DOHH2 (cell line): ENCODE data around the gene LRRC61.

Source experiments
- H3F3A ChIP-seq: fragments of 200-600 bp; sonication (generic), shearing (Covaris generic); 2 replicates; pipeline ENCODE4 v1.6.0; 2016; ENCODE audit warnings: antibody characterized with exemption, mild to moderate bottlenecking; ENCODE audit not compliant: control insufficient read depth, insufficient read depth
- H3K27ac ChIP-seq: fragments of 200-600 bp; sonication (generic); 2 replicates; pipeline ENCODE4 v1.5.1; 2014; ENCODE audit warnings: low read depth, mild to moderate bottlenecking, low read length, moderate library complexity
- H3K27me3 ChIP-seq: fragments of 200-600 bp; sonication (generic); 2 replicates; pipeline ENCODE4 v1.6.1; 2014; ENCODE audit warnings: mild to moderate bottlenecking, low read length, mixed read lengths; ENCODE audit not compliant: control insufficient read depth
- H3K36me3 ChIP-seq: fragments of 200-600 bp; sonication (generic); 2 replicates; pipeline ENCODE4 v1.6.1; 2014; ENCODE audit warnings: mild to moderate bottlenecking, low read length, moderate library complexity, mixed read lengths; ENCODE audit not compliant: control insufficient read depth
- H3K4me1 ChIP-seq: fragments of 200-600 bp; sonication (generic); 2 replicates; pipeline ENCODE4 v1.6.1; 2014; ENCODE audit warnings: mild to moderate bottlenecking, low read length, mixed read lengths; ENCODE audit not compliant: control insufficient read depth
- H3K4me2 ChIP-seq: fragments of 200-600 bp; sonication (generic); 2 replicates; pipeline ENCODE4 v1.6.0; 2014; ENCODE audit warnings: mild to moderate bottlenecking, low read length, moderate library complexity
- H3K4me3 ChIP-seq: fragments of 200-600 bp; sonication (generic); 2 replicates; pipeline ENCODE4 v1.5.1; 2014; ENCODE audit warnings: mild to moderate bottlenecking, low read length, mixed read lengths
- H3K79me2 ChIP-seq: fragments of 200-600 bp; sonication (generic); 2 replicates; pipeline ENCODE4 v1.6.1; 2014; ENCODE audit warnings: mild to moderate bottlenecking, low read length, mixed read lengths; ENCODE audit not compliant: control insufficient read depth
- H3K9me2 ChIP-seq: fragments of 200-600 bp; sonication (generic); replicated peaks from 2 replicates; pipeline ENCODE4 v1.6.1; 2014; ENCODE audit warnings: mild to moderate bottlenecking, low read length, mixed read lengths; ENCODE audit not compliant: control insufficient read depth
- H3K9me3 ChIP-seq: fragments of 200-600 bp; sonication (generic); 2 replicates; pipeline ENCODE4 v1.6.1; 2014; ENCODE audit warnings: antibody characterized with exemption, low read length, mixed read lengths; ENCODE audit not compliant: control insufficient read depth, insufficient read depth
- H4K20me1 ChIP-seq: fragments of 200-600 bp; sonication (generic); 2 replicates; pipeline ENCODE4 v1.6.0; 2014; ENCODE audit warnings: low read depth, mild to moderate bottlenecking, antibody characterized with exemption, low read length, moderate library complexity; ENCODE audit not compliant: control insufficient read depth, insufficient read depth
- CTCF ChIP-seq: fragments of 200-600 bp; sonication (generic); IDR thresholded peaks from one replicate; pipeline ENCODE4 v1.5.1; 2014; ENCODE audit warnings: antibody characterized with exemption, mild to moderate bottlenecking, low read depth, low read length; ENCODE audit not compliant: poor library complexity, severe bottlenecking
- EZH2phosphoT487 ChIP-seq: fragments of 200-600 bp; sonication (generic); IDR thresholded peaks from 2 replicates; pipeline ENCODE4 v1.6.1; 2017; ENCODE audit warnings: borderline replicate concordance, mild to moderate bottlenecking, antibody characterized with exemption, low read length, moderate library complexity, mixed read lengths

The LRRC61 gene

GRCh38 chr7:150327308-150327707 is 4.2 kb downstream of the LRRC61 start:
- no peak for TF ChIP-seq CTCF
- no peak for TF ChIP-seq EZH2phosphoT487
- H3K4me3 ChIP-seq, result no peak overlapping the region
- H3F3A ChIP-seq, result no peaks in the 10 kb centered on the region
- H3K9me2 ChIP-seq, result no peaks in the 10 kb centered on the region
- no peak overlapping the region for H3K27ac ChIP-seq
- H3K4me1 ChIP-seq, result peaks cover 22% of the 10 kb centered on the region
- H4K20me1 ChIP-seq, result no peaks in the 10 kb centered on the region
- peaks cover 31% of the 10 kb centered on the region for H3K79me2 ChIP-seq
- no peaks in the 10 kb centered on the region for H3K27me3 ChIP-seq
- no peak overlapping the region for H3K4me2 ChIP-seq
- H3K36me3 ChIP-seq, result peaks cover 74% of the 10 kb centered on the region
- no peaks in the 10 kb centered on the region for H3K9me3 ChIP-seq

- TF ChIP-seq EZH2phosphoT487, result no peak
- TF ChIP-seq CTCF, result no peak
- Histone ChIP-seq H3K9me2 (no peaks in the 10 kb centered on the region), H3K9me3 (no peaks in the 10 kb centered on the region), H3K4me3 (no peak overlapping the region), H3K27ac (no peak overlapping the region), H3K36me3 (peaks cover 67% of the 10 kb centered on the region), H3K4me2 (no peak overlapping the region), H4K20me1 (0 out of 2 replicates have a peak, but pooled peaks cover 3% of the 10 kb centered on the region), H3F3A (no peaks in the 10 kb centered on the region), H3K79me2 (peaks cover 9% of the 10 kb centered on the region), H3K27me3 (no peaks in the 10 kb centered on the region), H3K4me1 (peaks cover 5% of the 10 kb centered on the region)
These were observed 6.4 kb downstream of the LRRC61 start for GRCh38 chr7:150329331-150330120.

GRCh38 chr7:150330211-150330885 is 7.2 kb downstream of the LRRC61 start:
- Histone ChIP-seq H3K36me3 (peaks cover 59% of the 10 kb centered on the region), H3K4me2 (no peak overlapping the region), H4K20me1 (0 out of 2 replicates have a peak, but pooled peaks cover 3% of the 10 kb centered on the region), H3K9me3 (no peaks in the 10 kb centered on the region), H3K9me2 (no peaks in the 10 kb centered on the region), H3F3A (no peaks in the 10 kb centered on the region), H3K79me2 (peaks cover under 1% of the 10 kb centered on the region), H3K27ac (no peak overlapping the region), H3K27me3 (no peaks in the 10 kb centered on the region), H3K4me3 (no peak overlapping the region), H3K4me1 (no peaks in the 10 kb centered on the region)
- TF ChIP-seq EZH2phosphoT487 (no peak), CTCF (no peak)
